Right ventricle myocardium inferior (tissue), 1 donor: ENCODE measurements around the gene MRPL10. TPM values are rescaled to one million over a fixed set of nuclear protein-coding genes. Genes with fewer than 3 reads are reported as not detected.

Source experiments
- ATAC-seq: fragments of 200-7000 bp; cut with Tn5 transposase; one replicate; pipeline ENCODE4 v1.9.1; 2020; ENCODE audit warnings: mild to moderate bottlenecking, moderate library complexity
- DNase-seq: peaks from one replicate; pipeline ENCODE4 v3.0.0; 2021; ENCODE audit errors: missing footprints
- intact Hi-C: fragments of 100-400 bp; cut with DNase I; formaldehyde crosslinking; loops from one replicate; pipeline ENCODE4 v1.11.0; 2022
- total RNA-seq: library from RNA; stranded (reverse); fragmentation: NEBNext Ultra II Directional; extraction: Animal tissue kit (Norgen Biotek cat#: 25700); gene quantifications from one replicate; pipeline ENCODE4 v1.2.1, GENCODE V29; 2021
- donor health status: DM: no; HTN: yes; CAD: no; lungs with severe emphysema.

MRPL10 gene
- total RNA-seq, 1 donor from 2014 or later = 54.9 TPM

DNA sequence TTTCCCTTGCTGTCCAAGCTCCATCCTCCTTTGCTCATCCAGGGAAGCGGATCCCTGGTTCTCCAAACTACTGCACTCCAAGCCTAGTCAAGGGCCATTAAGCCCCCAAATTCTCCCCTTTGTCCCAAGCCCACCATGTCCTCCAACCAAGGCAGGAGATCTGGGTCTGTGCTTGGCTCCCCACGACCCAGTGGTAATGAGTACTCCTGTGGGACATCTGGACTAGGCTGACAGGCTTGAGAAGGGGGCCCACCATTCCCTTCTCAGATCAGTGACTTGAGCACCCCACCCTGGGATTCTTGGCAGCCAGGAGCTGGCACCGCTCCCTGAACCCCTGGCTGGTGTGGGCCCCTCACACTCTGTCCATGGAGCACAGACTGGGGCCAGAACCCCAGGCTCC lies 26.9 kb downstream of the MRPL10 start:
- ATAC-seq = no peak
- intact Hi-C loops = no loop called here

DNA sequence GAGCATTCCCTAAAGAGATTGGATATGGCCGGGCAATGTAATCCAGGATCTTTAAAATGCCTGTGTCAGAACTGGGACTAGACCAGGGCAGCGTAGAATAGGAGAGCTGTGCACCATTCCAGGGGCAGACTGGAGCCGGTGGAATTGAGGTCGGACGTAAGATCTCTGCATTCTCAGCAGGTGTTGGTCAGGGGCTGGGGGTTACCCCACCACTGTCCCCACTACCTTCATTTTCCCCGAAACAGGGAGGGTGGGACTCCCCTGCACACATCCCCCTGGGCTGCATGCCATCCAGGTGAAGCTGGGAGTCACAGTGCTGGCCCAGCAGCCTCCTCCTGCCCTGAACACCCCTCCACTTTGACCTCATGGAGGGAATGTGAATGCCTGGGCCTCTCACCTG lies 27.6 kb downstream of the MRPL10 start:
- DNase-seq = no peak
- intact Hi-C loops = no loop called here
- ATAC-seq = no peak

More for the DNA sequence above, 26.9 kb downstream of the MRPL10 start:
- DNase-seq = peak; percentile 15

DNA sequence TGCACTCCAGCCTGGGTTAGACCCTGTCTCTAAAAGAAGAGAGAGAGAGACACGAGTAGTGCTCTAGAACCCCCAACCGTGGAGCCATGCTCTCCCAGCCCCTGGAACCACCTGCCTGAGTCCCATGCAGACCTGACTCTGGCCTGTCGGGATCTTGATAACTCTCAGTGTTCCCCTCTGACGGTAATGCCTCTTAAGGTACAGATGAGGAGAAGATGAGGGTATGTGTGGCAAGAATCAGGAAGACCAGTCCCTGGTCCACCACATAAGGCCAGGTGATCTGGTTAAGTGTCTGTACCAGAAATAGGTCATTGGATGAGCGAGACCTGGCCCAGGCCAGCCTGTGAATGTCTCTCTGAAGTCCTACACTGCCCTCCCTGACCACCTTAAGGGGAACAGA lies 28.1 kb downstream of the MRPL10 start:
- DNase-seq = peak; percentile 17
- no peak for ATAC-seq
- intact Hi-C loops = no loop called here

- DNase-seq (peak; percentile 41), ATAC-seq (peak; percentile 63)
- intact Hi-C loops = no loop called here
Observed at GRCh38 chr17:47802341-47803022, 28.9 kb downstream of the MRPL10 start.

DNA sequence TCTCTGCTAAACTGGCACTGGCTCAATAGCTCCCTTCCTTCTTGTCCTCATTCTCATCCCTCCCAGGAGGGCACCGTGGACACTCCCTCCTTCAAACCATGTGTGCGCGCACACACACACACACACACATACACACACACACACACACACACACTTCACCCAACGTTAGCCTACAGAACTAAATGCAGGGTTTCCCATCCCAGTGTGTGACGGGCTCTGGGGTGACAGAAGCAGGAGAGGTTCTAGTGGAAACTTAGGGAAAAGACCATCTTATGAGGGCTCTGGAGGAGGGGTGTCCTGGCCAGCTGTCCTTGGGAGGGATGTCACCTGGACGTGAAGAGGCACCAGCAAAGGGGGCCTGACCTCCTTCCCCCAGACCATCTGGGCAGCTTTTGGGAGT lies 29.4 kb downstream of the MRPL10 start:
- no peak for DNase-seq
- no peak for ATAC-seq
- intact Hi-C loops = no loop called here

DNA sequence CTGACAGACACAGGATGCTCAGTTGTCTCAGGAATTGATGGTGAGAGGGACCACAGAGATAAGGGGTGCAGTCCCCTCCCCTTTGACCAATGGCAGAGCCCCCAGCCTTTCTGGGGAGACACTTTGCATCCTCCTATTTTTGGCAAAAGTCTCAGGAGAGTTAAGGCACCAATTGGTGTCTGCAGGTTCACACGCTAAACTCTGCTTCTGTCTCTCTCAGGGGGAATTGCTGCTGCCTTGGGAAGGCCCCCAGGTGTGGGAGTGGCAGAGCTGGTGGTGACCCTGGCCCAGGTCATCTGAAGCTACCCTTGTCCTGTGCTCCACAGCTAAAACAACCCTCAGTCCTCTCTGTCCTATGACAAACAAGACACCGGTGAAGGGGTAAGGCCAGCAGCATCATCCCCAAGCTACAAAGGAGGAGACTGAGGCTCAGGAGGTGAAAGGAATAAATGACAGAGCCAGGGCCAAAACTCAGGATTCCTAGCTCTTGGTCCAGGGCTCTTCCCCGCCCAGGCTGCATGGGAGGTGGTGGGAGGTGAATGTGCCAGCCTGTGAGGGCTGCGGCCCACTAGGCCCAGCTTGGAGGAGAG lies 30.1 kb downstream of the MRPL10 start:
- DNase-seq (peak; percentile 11), ATAC-seq (no peak)
- intact Hi-C loops = no loop called here

GRCh38 chr17:47800686-47801085 lies 30.7 kb downstream of the MRPL10 start:
- intact Hi-C loops = no loop called here
- DNase-seq (peak; percentile 27), ATAC-seq (no peak)

DNA sequence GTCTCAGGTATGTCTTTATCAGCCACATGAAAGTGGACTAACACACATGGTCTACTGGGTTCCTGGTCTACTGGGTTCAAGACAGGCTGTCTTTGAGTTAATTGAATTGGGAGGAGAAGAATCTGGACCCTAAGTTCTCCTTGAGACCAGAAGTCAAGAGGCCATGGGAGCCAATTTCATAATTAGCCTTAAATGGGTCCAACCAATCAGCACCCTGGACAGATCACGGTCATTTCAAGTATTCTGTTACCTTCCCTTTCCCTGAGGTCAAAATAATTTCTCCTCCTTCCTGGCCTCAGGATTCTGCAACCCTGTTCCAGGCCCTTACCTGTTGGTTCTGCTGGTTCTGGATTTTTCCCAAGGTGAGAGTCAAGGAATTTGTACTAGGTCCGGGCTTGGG lies 33.5 kb downstream of the MRPL10 start:
- ATAC-seq = no peak
- intact Hi-C loops = no loop called here
- no peak for DNase-seq

- no peak for DNase-seq
- intact Hi-C loops = no loop called here
- ATAC-seq = no peak
Observed at GRCh38 chr17:47792979-47793378, 38.4 kb downstream of the MRPL10 start.

- intact Hi-C loops = no loop called here
- DNase-seq (no peak), ATAC-seq (no peak)
Observed at GRCh38 chr17:47792457-47792856, 38.9 kb downstream of the MRPL10 start.

- DNase-seq = peak; percentile 13
- no peak for ATAC-seq
- intact Hi-C loops = no loop called here
Observed at GRCh38 chr17:47791025-47791424, 40.3 kb downstream of the MRPL10 start.

DNA sequence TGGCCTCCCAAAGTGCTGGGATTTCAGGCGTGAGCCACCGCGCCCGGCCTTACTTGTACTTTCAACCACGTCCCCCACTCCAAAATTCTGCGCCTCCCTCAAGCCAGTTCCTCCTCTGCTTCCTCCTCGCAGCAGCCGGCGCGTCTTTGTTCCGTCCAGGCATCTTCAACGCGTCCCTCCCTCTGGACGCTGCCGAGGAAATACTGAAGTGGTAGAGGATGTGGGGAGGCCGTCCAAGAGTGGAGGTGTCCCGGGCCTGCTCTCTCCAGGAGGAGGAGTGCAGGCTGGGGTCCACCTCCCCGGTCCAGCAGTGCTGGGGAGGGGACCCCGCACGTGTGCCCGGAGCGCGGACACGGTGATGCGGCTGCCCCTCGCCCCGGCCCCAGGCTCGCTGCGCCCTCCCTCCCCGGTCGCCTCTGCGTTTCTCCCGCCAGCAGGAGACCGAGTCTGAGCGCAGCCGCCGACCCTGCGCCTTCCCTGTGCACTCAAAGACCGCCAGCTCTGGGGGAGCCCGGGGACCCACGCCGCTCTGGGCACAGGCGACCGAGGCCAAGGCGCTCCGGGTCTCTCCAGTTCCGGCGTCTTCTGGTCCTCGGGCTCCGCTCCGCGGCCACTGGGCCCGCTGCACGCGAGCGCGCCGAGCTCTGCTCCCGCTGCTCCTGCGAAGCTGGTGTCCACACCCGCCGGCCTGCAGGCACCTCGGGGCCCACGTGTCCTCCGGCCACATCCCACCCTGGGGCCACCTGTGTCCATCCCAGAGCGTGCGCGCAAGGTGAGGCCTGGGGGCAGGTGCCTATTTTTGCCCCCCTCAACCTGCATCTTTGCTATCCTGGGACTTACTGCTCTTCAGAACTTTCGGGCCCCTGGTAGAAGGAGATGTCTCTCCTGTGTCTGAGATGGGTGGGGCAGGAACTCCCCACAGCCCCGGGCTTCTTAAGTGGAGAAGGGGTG lies 41.5 kb downstream of the MRPL10 start:
- DNase-seq (peak; percentile 74), ATAC-seq (peak; percentile 52)
- intact Hi-C loops = loop anchor here (5.0 kb wide), 1 partner anchor 123 kb away; no protein-coding TSS in a partner anchor

DNA sequence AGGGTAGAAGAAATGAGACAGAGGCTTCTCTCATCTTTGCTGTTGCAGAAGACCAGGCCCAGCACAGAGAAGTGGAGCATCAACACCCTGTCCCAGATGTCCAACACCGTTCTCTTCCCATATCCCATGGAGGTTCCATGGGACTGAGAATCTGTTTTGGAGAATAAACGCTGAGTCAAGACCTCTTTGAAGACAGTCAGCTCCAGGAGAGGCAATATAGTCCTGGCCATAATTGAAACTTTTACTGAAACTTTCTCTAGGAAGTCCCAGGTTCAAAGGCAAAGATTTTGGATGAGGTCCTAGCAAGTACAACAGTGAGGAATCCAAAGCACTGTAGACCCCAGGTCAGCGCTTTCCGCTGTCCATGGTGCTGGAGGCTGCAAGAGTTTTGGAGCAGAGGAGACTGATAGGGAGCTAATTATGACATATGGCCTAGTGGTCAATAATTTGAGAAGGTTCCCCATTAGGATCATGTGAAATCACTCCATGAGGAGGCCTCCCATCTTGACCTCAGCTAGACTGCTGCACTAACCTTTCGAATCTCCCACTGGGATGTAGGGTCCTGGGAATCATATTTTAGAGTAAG lies 45.7 kb downstream of the MRPL10 start:
- DNase-seq = no peak
- intact Hi-C loops = loop anchor here (5.0 kb wide), 1 partner anchor 118 kb away; no protein-coding TSS in a partner anchor
- no peak for ATAC-seq

- intact Hi-C loops = no loop called here
- ATAC-seq = no peak
Observed at GRCh38 chr17:47781397-47781796, 49.9 kb downstream of the MRPL10 start.

GRCh38 chr17:47778184-47778635 lies 53.1 kb downstream of the MRPL10 start:
- ATAC-seq (no peak), DNase-seq (no peak)
- intact Hi-C loops = no loop called here

More at GRCh38 chr17:47781397-47781796, 49.9 kb downstream of the MRPL10 start:
- no peak for DNase-seq

DNA sequence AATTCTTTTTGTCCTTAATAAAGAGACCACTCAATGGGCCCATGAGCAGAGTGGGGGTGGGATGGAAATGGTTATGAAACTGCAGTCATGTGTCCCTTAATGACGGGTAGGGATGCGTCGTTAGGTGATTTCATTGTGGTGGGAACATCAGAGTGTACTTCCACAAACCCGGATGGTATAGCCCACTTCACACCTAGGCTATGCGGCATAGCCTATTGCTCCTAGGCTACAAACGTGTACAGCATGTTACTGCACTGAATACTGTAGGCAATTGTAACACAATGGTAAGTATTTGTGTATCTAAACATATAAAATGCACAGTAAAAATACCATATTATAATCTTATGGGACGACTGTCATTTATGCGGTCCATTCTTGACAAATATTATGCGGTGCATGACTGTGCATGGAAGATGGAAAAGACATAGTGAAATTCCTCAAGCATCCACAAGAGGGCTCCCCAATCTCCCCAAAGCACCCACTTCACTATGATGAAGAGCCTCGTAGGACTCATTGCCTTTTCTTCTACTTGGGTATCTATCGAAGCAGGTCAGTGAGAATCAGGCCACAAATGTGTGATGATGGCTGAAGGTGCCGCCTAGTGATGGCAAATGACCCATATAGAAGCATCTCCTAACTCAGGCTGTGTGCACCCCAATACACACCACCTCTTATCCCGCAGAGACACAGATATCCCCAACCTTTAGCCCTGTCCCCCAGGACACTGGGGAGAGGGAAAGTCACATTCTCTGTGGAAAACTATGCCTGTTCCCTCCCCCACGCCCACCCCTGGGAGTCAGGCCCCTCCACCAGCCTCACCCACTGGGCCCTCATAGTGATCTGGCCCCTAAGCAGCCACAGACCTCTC lies 54.8 kb downstream of the MRPL10 start:
- intact Hi-C loops = no loop called here
- no peak for ATAC-seq
- DNase-seq = no peak

- intact Hi-C loops = no loop called here
- DNase-seq (no peak), ATAC-seq (no peak)
Observed at GRCh38 chr17:47774987-47775580, 56.3 kb downstream of the MRPL10 start.

GRCh38 chr17:47774331-47774730 lies 57.0 kb downstream of the MRPL10 start:
- intact Hi-C loops = no loop called here
- ATAC-seq = no peak
- DNase-seq = no peak
